DND-41 (cell line): ENCODE data around the gene LRRC51.

Experiments
- CTCF ChIP-seq: IDR thresholded peaks from 2 replicates; pipeline ENCODE4 v1.5.1; 2012; ENCODE audit warnings: borderline replicate concordance, low read length, moderate library complexity, mild to moderate bottlenecking; ENCODE audit not compliant: poor library complexity, severe bottlenecking; ENCODE audit errors: extremely low read depth
- EZH2 ChIP-seq: IDR thresholded peaks from 3 replicates; pipeline ENCODE4 v1.6.1; 2012; ENCODE audit warnings: borderline replicate concordance, low read depth, mild to moderate bottlenecking, moderate library complexity, low read length, inconsistent platforms; ENCODE audit not compliant: severe bottlenecking

- TF ChIP-seq CTCF (no peak), EZH2 (no peak)
Observed at GRCh38 chr11:72125956-72126355, 45.3 kb downstream of the LRRC51 start.
